Testis (tissue), 3 donors: ENCODE measurements around the gene KIF18B. TPM values are rescaled to one million over a fixed set of nuclear protein-coding genes. Genes with fewer than 3 reads are reported as not detected.

Experiments
- DNase-seq: peaks from one replicate; pipeline ENCODE4 v3.0.0-alpha.2; 2019
- H3K27ac ChIP-seq, 2 donors: fragments of 200-600 bp; sonication (generic); one replicate each; pipeline ENCODE4 v1.5.1; 2019
- H3K27me3 ChIP-seq: fragments of 200-600 bp; sonication (generic); one replicate; pipeline ENCODE4 v1.5.1; 2019
- H3K36me3 ChIP-seq: fragments of 200-600 bp; sonication (generic); one replicate; pipeline ENCODE4 v1.5.1; 2017; ENCODE audit warnings: low read depth; ENCODE audit errors: missing control alignments
- H3K4me1 ChIP-seq: fragments of 200-600 bp; sonication (generic); one replicate; pipeline ENCODE4 v1.5.1; 2019
- H3K4me3 ChIP-seq, 2 donors: fragments of 200-600 bp; sonication (generic); one replicate each; pipeline ENCODE4 v1.5.1; 2017 to 2019
- H3K9me3 ChIP-seq: fragments of 200-600 bp; sonication (generic); one replicate; pipeline ENCODE4 v1.5.1; 2017
- POLR2A ChIP-seq: fragments of 450-650 bp; IDR thresholded peaks from one replicate; pipeline ENCODE4 v1.6.1; 2017; ENCODE audit warnings: antibody characterized with exemption, mild to moderate bottlenecking, moderate library complexity
- WGBS, 2 donors: methylation state at CpG; one replicate each; pipeline ENCODE4 v1.1.5; 2018; 5-methylcytosine and 5-hydroxymethylcytosine counted together
- intact Hi-C: fragments of 100-400 bp; cut with DNase I; formaldehyde crosslinking; loops from one replicate; pipeline ENCODE4 v1.15.1; 2023; ENCODE audit warnings: low total_unique reads
- polyA plus RNA-seq: library from polyadenylated mRNA; stranded (reverse); fragments of 350-450 nt; fragmentation: Illumina TruSeq; extraction: RNeasy Lipid Tissue Mini Kit (QIAGEN cat#74804); gene quantifications from one replicate; pipeline ENCODE4 v1.2.3, GENCODE V29; 2014; ENCODE audit warnings: low read depth, low replicate concordance; ENCODE audit not compliant: insufficient read depth
- total RNA-seq, 2 donors: library from RNA; depleted of rRNA; stranded (reverse); fragments of >200 nt; gene quantifications; one replicate each; pipeline ENCODE4 v1.2.3, GENCODE V29; 2016
- TF ChIP-seq, protein P1 (sequence below), 3 experiments: fragments of 450-650 bp in 2 of 3; fragments of 200-600 bp in 1 of 3; sonication (generic) in 1 of 3; IDR thresholded peaks; one replicate each; pipeline ENCODE4 v1.5.1; 2016 to 2019; ENCODE audit warnings: antibody characterized with exemption in 3 of 3, mild to moderate bottlenecking in 2 of 3, moderate library complexity in 1 of 3

The KIF18B gene
- total and polyA plus RNA-seq, 3 donors from 2014 or later = 3.7 to 6.0 (median 4.7) TPM

DNA sequence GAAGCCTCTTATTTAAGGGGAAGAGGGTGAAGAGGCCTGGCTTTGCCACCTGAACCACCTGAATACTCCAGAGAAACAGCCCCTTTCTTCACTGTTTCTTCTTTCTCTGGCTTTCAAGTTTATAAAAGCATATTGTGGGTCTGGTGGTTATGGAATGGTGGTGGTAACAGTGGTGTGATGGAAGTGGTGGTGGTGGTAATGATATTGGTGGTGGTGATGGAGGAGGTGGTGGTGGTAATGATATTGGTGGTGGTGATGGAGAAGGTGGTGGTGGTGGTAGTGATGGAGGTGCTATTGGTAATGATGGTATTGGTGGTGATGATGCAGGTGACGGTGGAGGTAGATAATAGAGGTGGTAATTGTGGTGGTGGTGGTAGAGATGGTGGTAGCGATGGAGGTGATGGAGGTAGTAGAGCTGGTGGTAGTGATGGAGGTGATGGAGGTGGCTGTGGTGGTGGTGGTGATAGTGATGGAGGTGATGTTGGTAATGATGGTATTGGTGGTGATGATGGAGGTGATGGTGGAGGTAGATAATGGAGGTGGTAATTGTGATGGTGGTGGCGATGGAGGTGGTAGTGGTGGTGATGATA, 34.6 kb upstream of the KIF18B start:
- Histone ChIP-seq H3K36me3 (no peaks in the 10 kb centered on the region), H3K4me1 (peaks cover 12% of the 10 kb centered on the region), H3K4me3 (no peak overlapping the region), H3K27me3 (no peaks in the 10 kb centered on the region), H3K9me3 (no peaks in the 10 kb centered on the region), H3K27ac (no peak overlapping the region)
- no peak for TF ChIP-seq POLR2A
- TF ChIP-seq, protein P1, sequence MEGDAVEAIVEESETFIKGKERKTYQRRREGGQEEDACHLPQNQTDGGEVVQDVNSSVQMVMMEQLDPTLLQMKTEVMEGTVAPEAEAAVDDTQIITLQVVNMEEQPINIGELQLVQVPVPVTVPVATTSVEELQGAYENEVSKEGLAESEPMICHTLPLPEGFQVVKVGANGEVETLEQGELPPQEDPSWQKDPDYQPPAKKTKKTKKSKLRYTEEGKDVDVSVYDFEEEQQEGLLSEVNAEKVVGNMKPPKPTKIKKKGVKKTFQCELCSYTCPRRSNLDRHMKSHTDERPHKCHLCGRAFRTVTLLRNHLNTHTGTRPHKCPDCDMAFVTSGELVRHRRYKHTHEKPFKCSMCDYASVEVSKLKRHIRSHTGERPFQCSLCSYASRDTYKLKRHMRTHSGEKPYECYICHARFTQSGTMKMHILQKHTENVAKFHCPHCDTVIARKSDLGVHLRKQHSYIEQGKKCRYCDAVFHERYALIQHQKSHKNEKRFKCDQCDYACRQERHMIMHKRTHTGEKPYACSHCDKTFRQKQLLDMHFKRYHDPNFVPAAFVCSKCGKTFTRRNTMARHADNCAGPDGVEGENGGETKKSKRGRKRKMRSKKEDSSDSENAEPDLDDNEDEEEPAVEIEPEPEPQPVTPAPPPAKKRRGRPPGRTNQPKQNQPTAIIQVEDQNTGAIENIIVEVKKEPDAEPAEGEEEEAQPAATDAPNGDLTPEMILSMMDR (IDR thresholded peaks at IDR 0.05) = no peak
- WGBS, 2 donors = 97% methylated on average over 3 of the region's 3 CpGs
- DNase-seq = no peak
- intact Hi-C loops = no loop called here

DNA sequence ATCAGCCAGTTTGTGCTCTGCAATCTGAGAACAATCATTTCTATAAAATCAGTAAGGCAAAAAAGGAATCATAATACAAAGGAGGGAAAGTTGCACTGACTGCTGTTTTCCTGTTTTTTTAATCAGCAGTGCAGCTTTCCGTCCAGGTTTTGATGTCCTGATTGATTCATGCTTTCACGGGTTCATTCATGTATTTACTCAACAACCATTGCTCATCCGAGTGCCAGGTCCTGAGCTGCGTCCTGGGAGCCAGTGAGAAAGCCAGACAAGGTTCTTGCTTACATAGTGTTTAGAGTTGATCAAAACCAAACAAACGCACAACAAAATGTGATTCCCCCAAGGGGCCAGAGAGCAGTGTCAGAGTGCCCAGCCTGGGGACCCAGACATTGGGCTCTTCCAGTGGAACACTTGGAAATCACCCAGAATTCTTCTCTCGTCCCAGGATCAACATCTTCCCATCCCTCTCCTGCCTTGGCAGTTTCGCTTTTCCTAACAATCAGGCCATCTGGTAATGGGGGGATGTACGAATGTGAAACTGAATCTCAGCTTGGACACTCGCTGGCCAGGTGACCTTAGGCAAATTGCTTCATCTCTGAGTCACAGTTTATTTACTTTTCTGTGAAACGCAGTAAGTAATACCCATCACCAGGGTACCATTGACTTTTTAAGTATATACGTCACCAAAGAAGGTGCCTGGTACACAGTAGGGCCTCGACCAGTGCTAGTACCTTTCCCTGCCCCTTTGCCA, 33.8 kb upstream of the KIF18B start:
- Histone ChIP-seq H3K4me1 (peaks cover 14% of the 10 kb centered on the region), H3K27ac (no peak overlapping the region), H3K36me3 (no peaks in the 10 kb centered on the region), H3K4me3 (no peak overlapping the region), H3K27me3 (no peaks in the 10 kb centered on the region), H3K9me3 (no peaks in the 10 kb centered on the region)
- intact Hi-C loops = no loop called here
- TF ChIP-seq, protein P1 (IDR thresholded peaks at IDR 0.05) = no peak
- no peak for TF ChIP-seq POLR2A
- no peak for DNase-seq
- WGBS, 2 donors = 62 to 71% methylated on average over 12 of the region's 12 CpGs

DNA sequence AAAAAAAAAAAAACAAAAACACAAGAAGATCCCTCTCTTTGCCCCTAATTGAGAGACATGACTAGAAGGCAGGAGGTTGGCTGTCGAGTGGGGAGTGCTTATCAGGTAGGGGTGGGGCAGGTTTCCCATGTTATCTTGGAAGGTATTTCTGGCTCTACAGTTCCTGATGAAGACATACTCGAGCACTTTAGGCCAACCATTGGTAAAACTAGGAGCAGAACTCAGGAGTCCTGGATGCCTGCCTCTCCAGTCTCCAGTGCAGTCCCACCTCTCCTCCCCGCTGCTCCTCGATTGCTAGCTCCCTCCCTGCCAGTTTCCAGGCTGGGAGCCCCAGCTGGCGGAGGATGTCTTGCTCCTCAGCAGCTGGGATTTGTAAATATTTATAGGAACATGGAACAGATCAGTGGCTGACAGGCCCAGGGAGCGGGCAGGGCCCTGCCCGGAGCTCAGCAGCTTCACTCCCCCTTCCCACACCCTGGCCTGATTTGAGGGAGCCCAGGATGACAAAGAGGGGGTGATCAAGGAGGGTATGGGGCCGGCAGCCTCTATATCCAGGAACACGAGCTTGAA, 31.9 kb upstream of the KIF18B start:
- Histone ChIP-seq H3K4me1 (peaks cover 14% of the 10 kb centered on the region), H3K9me3 (no peaks in the 10 kb centered on the region), H3K36me3 (no peaks in the 10 kb centered on the region), H3K27ac (no peak overlapping the region), H3K27me3 (no peaks in the 10 kb centered on the region), H3K4me3 (no peak overlapping the region)
- no peak for TF ChIP-seq POLR2A
- TF ChIP-seq, protein P1 (IDR thresholded peaks at IDR 0.05) = no peak
- no peak for DNase-seq
- intact Hi-C loops = no loop called here
- 46 to 64% methylated on average over 9 of the region's 9 CpGs for WGBS, 2 donors

DNA sequence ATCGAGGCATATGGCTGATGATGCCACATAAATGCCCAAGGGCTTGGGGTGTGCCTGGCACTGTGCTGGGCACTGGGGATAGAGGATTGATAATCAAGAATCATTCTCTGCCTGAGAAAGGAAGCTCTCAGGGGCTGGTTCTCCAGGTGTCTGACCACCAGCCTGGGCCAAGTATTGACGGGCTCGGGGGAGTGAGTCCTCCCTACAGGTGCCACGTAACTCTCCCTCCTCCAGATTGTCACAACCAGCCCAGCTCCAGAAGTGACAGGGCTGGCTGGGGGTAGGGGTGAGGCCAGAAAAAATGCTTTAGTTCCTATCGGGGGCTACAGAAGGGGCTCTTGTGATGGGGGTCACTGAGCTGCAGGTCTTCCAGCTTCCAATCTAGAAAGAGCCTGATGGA, 31.2 kb upstream of the KIF18B start:
- H3K36me3 ChIP-seq = no peaks in the 10 kb centered on the region
- H3K27me3 ChIP-seq = no peaks in the 10 kb centered on the region
- 84 to 86% methylated on average over 5 of the region's 5 CpGs for WGBS, 2 donors
- H3K4me3 ChIP-seq = no peak overlapping the region
- peaks cover 14% of the 10 kb centered on the region for H3K4me1 ChIP-seq
- no peak for DNase-seq
- intact Hi-C loops = no loop called here
- no peak overlapping the region for H3K27ac ChIP-seq
- TF ChIP-seq, protein P1 (IDR thresholded peaks at IDR 0.05) = no peak
- TF ChIP-seq POLR2A = no peak
- H3K9me3 ChIP-seq = no peaks in the 10 kb centered on the region
